WERI-Rb-1 (cell line): ENCODE measurements around the gene IMPDH1.
A peak's percentile ranks its signal among the peaks of the same experiment; 100 is the strongest.

Experiments used
- DNase-seq: peaks from one replicate; pipeline ENCODE4 v3.0.0-alpha.2; 2020
- H3K27ac ChIP-seq: fragments of 250-450 bp; sonication (Bioruptor Pico); 2 replicates; pipeline ENCODE4 v1.5.1; 2020; ENCODE audit warnings: mild to moderate bottlenecking, moderate library complexity
- H3K27me3 ChIP-seq: fragments of 250-450 bp; sonication (Bioruptor Pico); 2 replicates; pipeline ENCODE4 v1.5.1; 2021; ENCODE audit warnings: mild to moderate bottlenecking, low read depth, moderate library complexity; ENCODE audit not compliant: insufficient read depth, severe bottlenecking
- H3K36me3 ChIP-seq: fragments of 250-450 bp; sonication (Bioruptor Pico); 2 replicates; pipeline ENCODE4 v1.5.1; 2020; ENCODE audit warnings: mild to moderate bottlenecking, moderate library complexity
- H3K4me3 ChIP-seq: 2 replicates; pipeline ENCODE4 v1.5.1; 2011; ENCODE audit warnings: low read depth, mild to moderate bottlenecking, control low read depth, low read length
- H3K9me3 ChIP-seq: fragments of 250-450 bp; sonication (Bioruptor Pico); 2 replicates; pipeline ENCODE4 v1.5.1; 2021; ENCODE audit warnings: mild to moderate bottlenecking, moderate library complexity; ENCODE audit not compliant: severe bottlenecking
- TF ChIP-seq, protein P1 (sequence below): IDR thresholded peaks from 2 replicates; pipeline ENCODE4 v1.5.1; 2011; ENCODE audit warnings: low read depth, mild to moderate bottlenecking, control low read depth, inconsistent platforms, low read length

Gene IMPDH1

DNA sequence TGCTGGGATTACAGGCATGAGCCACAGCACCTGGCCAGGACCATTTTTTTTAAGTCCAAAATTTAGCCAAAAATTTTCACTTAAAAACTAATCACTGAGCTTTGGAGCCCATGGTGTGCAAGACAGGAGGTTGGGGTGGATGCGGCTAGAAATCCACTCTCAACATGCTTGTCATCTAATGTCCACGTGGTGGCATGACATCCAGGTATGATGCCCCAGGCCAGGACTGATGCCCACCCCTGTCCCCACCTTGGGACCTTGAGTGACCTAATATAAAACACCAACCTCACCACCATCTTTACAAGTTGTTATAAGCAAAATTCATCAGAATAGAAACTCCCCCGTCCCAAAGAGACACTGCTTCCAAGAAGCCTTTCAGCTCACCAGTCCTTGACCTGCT lies 20.4 kb upstream of the IMPDH1 start:
- TF ChIP-seq, protein P1, sequence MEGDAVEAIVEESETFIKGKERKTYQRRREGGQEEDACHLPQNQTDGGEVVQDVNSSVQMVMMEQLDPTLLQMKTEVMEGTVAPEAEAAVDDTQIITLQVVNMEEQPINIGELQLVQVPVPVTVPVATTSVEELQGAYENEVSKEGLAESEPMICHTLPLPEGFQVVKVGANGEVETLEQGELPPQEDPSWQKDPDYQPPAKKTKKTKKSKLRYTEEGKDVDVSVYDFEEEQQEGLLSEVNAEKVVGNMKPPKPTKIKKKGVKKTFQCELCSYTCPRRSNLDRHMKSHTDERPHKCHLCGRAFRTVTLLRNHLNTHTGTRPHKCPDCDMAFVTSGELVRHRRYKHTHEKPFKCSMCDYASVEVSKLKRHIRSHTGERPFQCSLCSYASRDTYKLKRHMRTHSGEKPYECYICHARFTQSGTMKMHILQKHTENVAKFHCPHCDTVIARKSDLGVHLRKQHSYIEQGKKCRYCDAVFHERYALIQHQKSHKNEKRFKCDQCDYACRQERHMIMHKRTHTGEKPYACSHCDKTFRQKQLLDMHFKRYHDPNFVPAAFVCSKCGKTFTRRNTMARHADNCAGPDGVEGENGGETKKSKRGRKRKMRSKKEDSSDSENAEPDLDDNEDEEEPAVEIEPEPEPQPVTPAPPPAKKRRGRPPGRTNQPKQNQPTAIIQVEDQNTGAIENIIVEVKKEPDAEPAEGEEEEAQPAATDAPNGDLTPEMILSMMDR: 0 out of 2 replicates have a peak, but pooled peaks have one; percentile 1
- no peaks in the 10 kb centered on the region for H3K36me3 ChIP-seq
- no peaks in the 10 kb centered on the region for H3K27me3 ChIP-seq
- H3K9me3 ChIP-seq: no peaks in the 10 kb centered on the region
- no peak for DNase-seq
- H3K27ac ChIP-seq: no peak overlapping the region
- no peak overlapping the region for H3K4me3 ChIP-seq

DNA sequence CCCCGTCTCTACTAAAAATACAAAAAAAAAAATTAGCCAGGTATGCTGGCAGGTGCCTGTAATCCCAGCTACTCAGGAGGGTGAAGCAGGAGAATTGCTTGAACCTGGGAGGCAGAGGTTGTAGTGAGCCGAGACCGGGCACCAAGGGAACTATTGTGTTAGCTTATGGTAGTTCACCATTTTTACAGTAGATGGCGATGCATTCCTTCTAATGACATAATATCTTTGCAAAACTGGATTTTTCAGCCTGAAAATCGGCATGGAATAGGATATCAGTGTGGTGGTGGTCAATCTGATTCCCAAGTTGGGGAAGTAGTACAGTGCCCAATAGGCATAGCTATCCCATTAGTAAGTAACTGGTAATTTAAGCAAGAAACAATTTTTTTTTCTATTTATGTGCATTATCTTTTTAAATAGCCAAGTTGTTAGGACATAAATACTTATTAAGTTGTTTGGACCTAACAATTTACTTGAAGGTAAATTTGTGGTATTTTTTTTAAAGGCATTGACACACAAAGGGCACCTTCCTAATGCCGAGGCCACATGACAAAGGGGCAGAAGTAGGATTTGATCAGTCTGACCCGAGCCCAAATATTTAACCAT lies 17.6 kb upstream of the IMPDH1 start:
- TF ChIP-seq, protein P1: peak; percentile 54
- H3K36me3 ChIP-seq: no peaks in the 10 kb centered on the region
- no peak overlapping the region for H3K27ac ChIP-seq
- peak; percentile 35 for DNase-seq
- no peak overlapping the region for H3K4me3 ChIP-seq
- no peaks in the 10 kb centered on the region for H3K27me3 ChIP-seq
- H3K9me3 ChIP-seq: no peaks in the 10 kb centered on the region

DNA sequence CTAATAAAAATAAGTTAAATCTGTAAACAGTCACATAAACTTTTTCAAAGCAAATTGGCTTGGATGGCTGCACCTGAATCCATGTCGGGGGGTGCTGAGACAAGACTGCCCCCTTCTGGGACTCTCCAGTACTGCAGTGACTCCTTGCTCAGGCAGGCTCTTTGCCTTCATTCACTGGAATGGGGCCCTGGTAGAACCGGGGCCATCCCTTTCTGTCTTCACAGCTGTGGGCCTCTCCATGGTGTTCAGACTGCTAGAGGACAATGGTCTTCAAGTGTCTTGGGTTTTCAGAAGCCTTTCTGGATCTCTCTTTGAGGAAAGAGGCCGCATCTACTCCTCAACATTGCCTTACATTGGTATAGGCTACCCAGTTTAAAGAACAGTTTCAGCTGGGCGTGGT lies 16.1 kb upstream of the IMPDH1 start:
- peak; percentile 79 for DNase-seq
- Histone ChIP-seq H3K27ac (no peak overlapping the region), H3K4me3 (no peak overlapping the region), H3K9me3 (no peaks in the 10 kb centered on the region), H3K36me3 (no peaks in the 10 kb centered on the region), H3K27me3 (no peaks in the 10 kb centered on the region)
- TF ChIP-seq, protein P1: peak; percentile 92

DNA sequence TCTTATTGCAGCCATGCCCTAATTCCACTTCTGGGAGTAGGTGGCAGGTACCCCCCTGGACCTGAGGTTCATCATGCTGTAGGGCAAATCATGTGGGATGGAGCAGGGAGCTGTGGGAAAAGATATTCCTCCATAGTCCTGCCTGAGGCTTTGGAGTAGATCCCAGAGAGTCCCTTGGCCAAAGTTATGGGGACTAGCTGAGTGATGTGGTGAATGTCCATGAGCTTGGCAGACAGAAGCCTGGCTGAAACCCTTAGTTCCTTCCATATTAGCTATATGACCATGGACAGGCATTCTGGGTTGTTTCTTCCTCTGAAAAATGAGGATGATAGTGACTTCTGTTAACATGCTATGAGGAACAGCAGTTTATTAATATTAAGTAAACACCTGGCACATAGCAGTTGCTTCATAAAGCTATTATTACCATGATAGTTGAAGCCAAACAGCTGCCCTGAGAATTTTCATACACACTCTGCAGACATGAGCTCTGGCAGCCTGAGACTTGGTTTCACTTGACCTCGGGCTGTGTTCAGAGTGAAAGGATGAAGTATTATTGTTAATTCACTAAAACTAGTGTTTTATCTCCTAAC lies 15.0 kb upstream of the IMPDH1 start:
- TF ChIP-seq, protein P1: no peak
- no peak for DNase-seq
- H3K27ac ChIP-seq: no peak overlapping the region
- no peaks in the 10 kb centered on the region for H3K9me3 ChIP-seq
- no peaks in the 10 kb centered on the region for H3K27me3 ChIP-seq
- no peak overlapping the region for H3K4me3 ChIP-seq
- H3K36me3 ChIP-seq: no peaks in the 10 kb centered on the region

DNA sequence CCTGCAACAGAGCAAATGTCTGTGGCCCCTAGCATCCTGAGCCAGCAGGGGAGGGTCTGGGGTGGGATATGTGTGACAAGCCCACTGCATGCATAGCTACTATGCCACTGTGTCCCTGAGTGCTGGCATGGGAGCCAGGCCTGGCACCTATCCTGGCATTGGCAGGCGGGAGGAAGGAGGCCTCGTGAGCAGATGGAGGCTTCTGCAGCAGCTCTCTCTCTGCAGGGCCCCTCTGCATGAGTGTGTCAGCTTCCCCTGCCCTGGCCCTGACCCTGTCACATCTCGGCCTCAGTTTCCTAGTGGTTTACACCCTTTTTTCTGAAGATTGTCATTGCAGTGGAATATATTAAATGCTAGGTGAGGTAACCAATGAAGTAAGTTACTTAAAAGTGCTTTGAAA lies 13.1 kb upstream of the IMPDH1 start:
- DNase-seq: no peak
- Histone ChIP-seq H3K9me3 (no peaks in the 10 kb centered on the region), H3K36me3 (no peaks in the 10 kb centered on the region), H3K4me3 (no peak overlapping the region), H3K27ac (no peak overlapping the region), H3K27me3 (no peaks in the 10 kb centered on the region)
- TF ChIP-seq, protein P1: no peak

DNA sequence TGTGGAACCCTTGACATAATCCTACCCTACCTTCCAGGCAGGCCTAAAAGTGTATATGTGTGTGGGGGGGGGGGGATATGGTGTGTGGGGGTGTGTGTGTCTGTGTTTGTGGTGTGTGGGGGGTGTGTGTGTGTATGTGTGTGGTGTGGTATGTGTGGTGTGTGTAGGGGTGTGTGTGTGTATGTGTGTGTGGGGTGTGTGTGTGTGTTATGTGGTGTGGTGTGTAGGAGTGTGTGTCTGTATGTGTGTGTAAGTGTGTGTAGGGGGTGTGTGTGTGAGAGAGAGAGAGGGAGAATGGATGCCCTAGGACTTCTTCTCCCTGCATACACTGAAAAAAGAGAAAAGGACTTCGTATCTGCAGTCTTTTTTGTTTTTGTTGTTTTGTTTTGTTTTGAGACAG lies 12.3 kb upstream of the IMPDH1 start:
- H3K36me3 ChIP-seq: no peaks in the 10 kb centered on the region
- TF ChIP-seq, protein P1: no peak
- H3K27ac ChIP-seq: no peak overlapping the region
- no peak overlapping the region for H3K4me3 ChIP-seq
- DNase-seq: no peak
- H3K27me3 ChIP-seq: no peaks in the 10 kb centered on the region
- no peaks in the 10 kb centered on the region for H3K9me3 ChIP-seq
